Memory B cell (primary cell): ENCODE results near the gene GPR156.
"Not testable (repeated sequence)": the region's sequence is repeated elsewhere in the genome, so short reads cannot be mapped to it uniquely, and the experiment has no call there.

ENCODE experiments used
- ATAC-seq: fragments of 150-1000 bp; cut with Tn5 transposase; 2 replicates; pipeline ENCODE4 v1.10.0; 2021; ENCODE audit warnings: low read depth, mild to moderate bottlenecking, moderate library complexity
- DNase-seq, 2 donors: peaks; one replicate each; pipeline ENCODE4 v3.0.0; 2022; ENCODE audit warnings: low spot score in 2 of 2
- H3K27ac Mint-ChIP-seq: one replicate; pipeline ENCODE4 v1.8.0; 2022; ENCODE audit warnings: mild to moderate bottlenecking, moderate library complexity, mixed read lengths
- H3K27me3 Mint-ChIP-seq: one replicate; pipeline ENCODE4 v1.8.0; 2022; ENCODE audit warnings: mixed read lengths
- H3K36me3 Mint-ChIP-seq: one replicate; pipeline ENCODE4 v1.8.0; 2022; ENCODE audit warnings: mild to moderate bottlenecking, mixed read lengths
- H3K4me1 Mint-ChIP-seq: one replicate; pipeline ENCODE4 v1.8.0; 2022; ENCODE audit warnings: mixed read lengths
- H3K4me3 Mint-ChIP-seq: one replicate; pipeline ENCODE4 v1.8.0; 2022; ENCODE audit warnings: mild to moderate bottlenecking, moderate library complexity, mixed read lengths
- H3K9me3 Mint-ChIP-seq: one replicate; pipeline ENCODE4 v1.8.0; 2022; ENCODE audit warnings: mixed read lengths

Gene GPR156

DNA sequence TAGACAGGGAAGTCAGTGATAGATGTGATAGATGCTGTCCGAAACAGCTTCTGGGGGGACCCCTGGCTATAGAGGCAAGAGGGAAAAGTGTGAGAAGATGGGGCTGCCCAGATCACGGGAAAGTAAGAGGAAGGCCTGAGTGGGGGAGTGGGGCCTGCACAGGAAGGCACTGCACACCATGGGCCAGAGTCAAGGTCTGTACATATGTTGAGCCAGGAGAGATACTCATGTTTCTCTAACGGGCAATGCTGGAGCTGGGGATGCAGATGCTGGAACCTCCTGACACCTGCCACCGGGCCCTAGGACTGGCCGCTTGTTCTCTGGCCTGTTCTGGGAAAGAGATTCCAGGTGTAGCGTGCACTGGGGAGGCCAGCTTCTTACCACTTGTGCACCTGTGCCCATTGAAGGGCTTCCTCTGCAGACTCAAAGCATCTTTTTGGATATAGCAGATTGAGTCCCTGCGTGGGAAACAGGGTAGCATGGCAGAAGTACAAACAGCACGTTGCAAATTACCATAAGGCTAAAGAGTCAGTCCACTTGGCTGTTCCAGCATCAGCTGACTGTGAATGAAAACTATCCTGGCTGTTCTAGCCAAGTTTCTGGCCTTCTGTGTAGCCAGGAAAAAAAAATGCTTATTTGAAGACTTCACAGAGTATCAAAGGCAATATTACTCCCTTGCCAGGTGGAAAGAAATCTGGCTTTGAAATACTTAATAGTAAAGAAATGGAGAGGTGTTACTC, 113.7 kb downstream of the GPR156 start:
- no peak for ATAC-seq
- no peak overlapping the region for H3K27ac Mint-ChIP-seq
- no peak for DNase-seq
- no peaks in the 10 kb centered on the region for H3K36me3 Mint-ChIP-seq
- no peaks in the 10 kb centered on the region for H3K9me3 Mint-ChIP-seq
- H3K27me3 Mint-ChIP-seq, result no peaks in the 10 kb centered on the region
- H3K4me1 Mint-ChIP-seq, result no peaks in the 10 kb centered on the region
- H3K4me3 Mint-ChIP-seq, result no peak overlapping the region

DNA sequence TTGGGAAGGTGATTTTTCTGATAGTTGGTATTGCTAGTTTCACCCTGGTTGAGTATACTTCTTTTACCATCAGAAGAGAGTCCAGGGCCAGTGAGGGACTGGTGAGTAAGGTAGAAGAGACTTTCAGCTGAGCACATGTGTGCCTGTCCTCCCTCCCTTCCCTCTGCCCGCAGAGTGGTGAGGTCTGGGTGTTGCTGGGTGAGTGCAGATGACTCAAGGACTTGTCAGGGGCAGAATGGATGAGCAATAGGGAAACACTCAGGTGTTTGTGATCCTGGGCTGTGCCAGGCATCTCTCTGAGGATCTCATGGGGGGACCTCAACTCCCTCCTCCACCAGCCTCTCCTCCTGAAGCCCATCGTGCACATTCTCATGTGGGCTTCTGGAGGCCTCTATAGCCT, 114.8 kb downstream of the GPR156 start:
- H3K9me3 Mint-ChIP-seq, result no peaks in the 10 kb centered on the region
- H3K27ac Mint-ChIP-seq, result no peak overlapping the region
- DNase-seq (no peak), ATAC-seq (no peak)
- H3K27me3 Mint-ChIP-seq, result no peaks in the 10 kb centered on the region
- H3K36me3 Mint-ChIP-seq, result no peaks in the 10 kb centered on the region
- no peaks in the 10 kb centered on the region for H3K4me1 Mint-ChIP-seq
- no peak overlapping the region for H3K4me3 Mint-ChIP-seq

DNA sequence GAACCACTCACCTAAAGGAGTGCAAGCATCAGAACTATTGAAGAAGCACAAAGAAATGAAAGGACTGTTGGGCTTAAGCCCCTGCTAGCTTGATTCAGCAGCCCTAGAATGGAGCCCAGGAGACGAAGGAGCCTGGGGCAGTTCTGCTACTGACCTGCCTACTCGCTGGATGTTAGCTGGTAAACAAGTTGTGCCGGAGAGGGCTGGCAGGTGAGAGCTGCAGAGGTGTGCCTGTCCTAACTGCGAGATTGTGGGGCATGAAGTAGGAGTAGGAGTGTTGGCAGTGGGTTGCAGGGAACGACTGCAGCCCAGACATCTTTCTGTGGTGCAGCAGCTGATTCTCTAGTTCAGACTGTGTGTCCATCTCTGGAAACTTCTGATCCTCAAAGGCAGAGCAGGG, 115.6 kb downstream of the GPR156 start:
- no peak for DNase-seq
- Mint-ChIP-seq H3K9me3 (no peaks in the 10 kb centered on the region), H3K27me3 (no peaks in the 10 kb centered on the region), H3K36me3 (no peaks in the 10 kb centered on the region), H3K4me3 (no peak overlapping the region), H3K27ac (no peak overlapping the region), H3K4me1 (no peaks in the 10 kb centered on the region)
- ATAC-seq, result no peak

DNA sequence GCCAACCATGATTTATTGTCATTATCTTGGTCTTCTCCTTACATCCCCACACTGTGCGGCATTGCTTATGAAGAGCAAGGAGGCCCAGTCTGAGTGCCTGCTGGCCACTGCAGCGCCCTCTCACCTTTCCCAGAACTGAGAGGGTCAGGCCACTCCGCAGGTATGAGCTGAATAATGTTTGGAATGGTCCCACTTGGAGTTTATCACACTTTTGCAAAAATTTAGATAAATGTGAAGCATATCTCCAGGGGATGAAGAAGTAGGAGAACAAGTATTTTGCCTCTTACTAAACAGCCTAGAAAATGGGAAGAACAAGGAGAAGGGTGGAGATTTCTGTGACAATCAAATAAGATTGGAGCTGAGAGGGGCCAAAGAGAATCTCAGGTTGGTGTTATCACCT, 116.4 kb downstream of the GPR156 start:
- H3K27me3 Mint-ChIP-seq, result no peaks in the 10 kb centered on the region

DNA sequence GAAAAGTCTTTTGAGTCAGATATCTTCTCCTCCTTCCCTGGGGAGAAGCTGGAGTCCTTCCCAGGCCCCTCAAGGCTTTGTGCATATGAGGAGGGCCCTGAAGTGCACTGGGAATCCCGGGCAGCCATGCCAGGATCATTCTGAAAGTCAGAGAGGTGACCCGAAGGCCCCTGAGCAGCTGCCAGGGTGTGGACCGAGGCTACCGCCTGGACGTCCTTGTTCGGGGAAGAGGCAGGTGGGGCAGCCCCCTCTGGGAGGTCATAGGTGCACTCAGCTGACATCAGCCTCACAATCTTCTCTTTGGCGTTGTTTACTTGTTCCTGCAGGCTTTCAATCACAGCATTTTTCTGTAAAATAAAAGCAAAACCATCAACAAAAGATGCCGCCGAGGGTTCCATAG, 117.0 kb downstream of the GPR156 start:
- Mint-ChIP-seq H3K4me1 (no peaks in the 10 kb centered on the region), H3K9me3 (no peaks in the 10 kb centered on the region), H3K4me3 (no peak overlapping the region), H3K36me3 (no peaks in the 10 kb centered on the region), H3K27ac (no peak overlapping the region), H3K27me3 (no peaks in the 10 kb centered on the region)
- ATAC-seq (no peak), DNase-seq (no peak)

More for the DNA sequence above, 116.4 kb downstream of the GPR156 start:
- Mint-ChIP-seq H3K4me3 (no peak overlapping the region), H3K36me3 (no peaks in the 10 kb centered on the region), H3K27ac (no peak overlapping the region), H3K9me3 (no peaks in the 10 kb centered on the region), H3K4me1 (no peaks in the 10 kb centered on the region)
- no peak for DNase-seq
- ATAC-seq, result no peak

DNA sequence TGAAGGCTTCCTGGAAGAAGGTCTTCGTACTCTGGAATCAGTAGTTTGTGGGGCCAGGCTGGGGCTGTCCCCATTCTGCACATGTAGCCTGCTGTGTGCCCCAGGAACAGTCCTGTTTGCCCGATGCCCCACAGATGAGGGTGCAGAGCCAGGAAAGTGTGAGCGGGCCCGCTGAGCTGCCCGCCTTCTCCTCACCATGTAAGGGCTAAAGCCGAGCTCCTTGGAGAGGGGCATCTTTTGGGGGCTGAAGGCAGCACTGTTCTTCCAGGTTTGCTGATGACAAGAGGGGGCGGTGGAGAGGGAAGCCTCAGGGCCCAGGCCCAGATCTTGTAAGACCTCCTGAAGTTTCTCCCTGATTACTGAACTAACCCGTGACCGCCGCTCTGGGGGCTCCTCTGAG, 117.5 kb downstream of the GPR156 start:
- no peaks in the 10 kb centered on the region for H3K36me3 Mint-ChIP-seq
- no peaks in the 10 kb centered on the region for H3K9me3 Mint-ChIP-seq
- no peak for ATAC-seq
- no peaks in the 10 kb centered on the region for H3K27me3 Mint-ChIP-seq
- DNase-seq, result no peak
- no peak overlapping the region for H3K4me3 Mint-ChIP-seq
- H3K27ac Mint-ChIP-seq, result no peak overlapping the region
- no peaks in the 10 kb centered on the region for H3K4me1 Mint-ChIP-seq

DNA sequence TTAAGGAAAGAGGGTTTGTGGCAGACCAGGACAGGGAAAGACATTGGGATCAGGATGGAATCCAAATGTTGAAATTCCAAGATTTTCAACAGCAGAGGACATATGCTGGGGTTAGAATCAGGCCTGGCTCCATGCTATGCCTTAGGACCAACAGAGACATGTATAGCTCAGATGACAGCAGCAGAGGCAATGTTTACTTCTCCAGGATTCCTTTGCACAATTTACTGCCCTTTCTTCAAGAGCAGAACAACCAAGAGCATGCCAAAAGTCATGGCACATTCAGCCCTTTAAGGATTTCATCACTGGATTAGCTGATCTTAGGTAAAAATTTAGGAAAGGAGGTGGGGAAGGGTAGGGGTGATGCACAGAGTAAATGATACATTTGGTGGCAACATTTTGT, 121.2 kb downstream of the GPR156 start:
- H3K4me1 Mint-ChIP-seq, result peaks cover 4% of the 10 kb centered on the region
- no peaks in the 10 kb centered on the region for H3K36me3 Mint-ChIP-seq
- H3K27me3 Mint-ChIP-seq, result peaks cover 1% of the 10 kb centered on the region
- no peak for ATAC-seq
- no peak overlapping the region for H3K4me3 Mint-ChIP-seq
- peaks cover 3% of the 10 kb centered on the region for H3K9me3 Mint-ChIP-seq
- H3K27ac Mint-ChIP-seq, result no peak overlapping the region
- DNase-seq, result no peak

DNA sequence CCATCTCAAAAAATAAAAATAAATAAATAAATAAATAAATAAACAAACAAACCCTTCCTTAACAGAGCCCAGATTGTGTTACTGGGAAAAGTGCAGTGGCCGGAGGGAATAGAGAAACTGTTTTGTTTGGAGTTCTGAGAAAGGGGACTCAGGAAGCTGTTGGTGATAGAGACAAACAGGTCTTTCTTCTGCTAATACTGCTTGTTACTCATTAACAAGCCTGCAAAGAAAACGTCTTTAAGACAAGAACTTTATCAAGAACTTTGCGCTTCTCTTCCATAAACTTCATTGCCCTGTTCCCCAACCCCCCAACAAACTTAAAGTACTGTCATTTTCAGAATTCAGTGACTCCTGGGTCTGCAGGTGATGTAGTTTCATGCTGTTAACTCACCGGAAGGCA, 122.0 kb downstream of the GPR156 start:
- Mint-ChIP-seq H3K4me3 (no peak overlapping the region), H3K27ac (no peak overlapping the region), H3K36me3 (no peaks in the 10 kb centered on the region), H3K4me1 (peaks cover 4% of the 10 kb centered on the region), H3K27me3 (peaks cover 1% of the 10 kb centered on the region), H3K9me3 (peaks cover 3% of the 10 kb centered on the region)
- ATAC-seq, result no peak
- no peak for DNase-seq

DNA sequence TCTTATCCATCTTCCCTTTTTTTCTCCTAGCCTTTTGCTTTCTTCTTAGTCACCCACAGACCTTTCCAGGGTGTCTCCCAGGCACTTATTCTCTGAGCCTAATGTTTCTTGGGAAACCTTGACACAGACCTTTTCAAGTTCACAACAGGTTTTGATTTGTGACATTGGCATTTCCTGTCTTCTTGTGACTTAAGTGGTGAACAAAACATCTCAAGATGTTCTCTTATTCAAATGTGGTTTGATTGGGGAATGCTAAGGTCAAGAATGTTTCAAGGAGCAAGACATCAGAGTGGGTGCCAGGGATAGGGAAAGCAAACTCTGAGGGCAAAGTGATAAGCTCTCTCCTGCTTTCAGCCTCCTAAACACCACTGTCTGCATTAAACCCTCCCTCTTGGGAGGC, 122.6 kb downstream of the GPR156 start:
- DNase-seq, result no peak
- H3K27ac Mint-ChIP-seq, result no peak overlapping the region

DNA sequence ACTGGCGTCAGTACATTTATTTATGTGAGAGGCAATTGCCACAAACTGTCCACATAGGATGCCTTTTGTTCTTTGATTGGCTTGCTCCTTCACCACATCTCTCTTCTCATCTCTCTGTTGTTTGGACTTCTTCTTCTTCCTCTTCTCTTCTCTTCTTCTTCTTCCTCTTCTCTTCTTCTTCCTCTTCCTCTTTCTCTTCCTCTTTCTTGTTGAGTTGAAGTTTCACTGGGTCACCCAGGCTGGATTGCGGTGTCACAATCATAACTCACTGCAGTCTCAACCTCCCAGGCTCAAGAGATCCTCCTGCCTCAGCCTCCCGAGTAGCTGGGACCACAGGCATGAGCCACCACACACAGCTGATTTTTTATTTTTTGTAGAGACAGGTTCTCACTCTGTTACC, 123.1 kb downstream of the GPR156 start:
- H3K27ac Mint-ChIP-seq, result no peak overlapping the region
- H3K36me3 Mint-ChIP-seq, result no peaks in the 10 kb centered on the region
- peaks cover 4% of the 10 kb centered on the region for H3K4me1 Mint-ChIP-seq
- H3K9me3 Mint-ChIP-seq, result peaks cover 3% of the 10 kb centered on the region
- ATAC-seq (no peak), DNase-seq (no peak)
- peaks cover 1% of the 10 kb centered on the region for H3K27me3 Mint-ChIP-seq
- no peak overlapping the region for H3K4me3 Mint-ChIP-seq

More for the DNA sequence above, 122.6 kb downstream of the GPR156 start:
- Mint-ChIP-seq H3K4me3 (no peak overlapping the region), H3K4me1 (peaks cover 4% of the 10 kb centered on the region), H3K36me3 (no peaks in the 10 kb centered on the region), H3K27me3 (peaks cover 1% of the 10 kb centered on the region), H3K9me3 (peaks cover 3% of the 10 kb centered on the region)
- no peak for ATAC-seq

DNA sequence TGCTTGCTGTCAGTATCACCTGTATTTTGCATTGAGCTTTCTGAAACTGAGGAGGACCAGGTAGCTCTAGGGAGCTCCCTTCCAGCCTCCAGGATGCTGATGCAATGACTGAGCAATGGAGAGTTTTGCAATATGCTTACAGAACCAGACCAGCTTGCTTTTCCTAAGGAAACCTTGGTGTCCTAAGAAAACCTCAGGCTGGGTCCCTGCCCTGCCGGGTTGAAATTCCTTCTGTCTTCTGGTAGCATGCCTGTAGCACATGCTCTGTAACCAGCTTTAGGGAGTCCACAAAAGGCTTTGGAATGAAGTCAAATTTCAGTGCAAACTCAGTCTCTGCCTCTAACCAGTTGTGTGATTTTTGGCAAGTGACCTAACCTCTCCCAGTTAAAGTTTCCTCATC, 125.0 kb downstream of the GPR156 start:
- DNase-seq (no peak), ATAC-seq (no peak)
- Mint-ChIP-seq H3K4me1 (peaks cover 4% of the 10 kb centered on the region), H3K9me3 (peaks cover 13% of the 10 kb centered on the region), H3K27ac (no peak overlapping the region), H3K4me3 (no peak overlapping the region), H3K36me3 (peaks cover 8% of the 10 kb centered on the region), H3K27me3 (peaks cover 1% of the 10 kb centered on the region)

DNA sequence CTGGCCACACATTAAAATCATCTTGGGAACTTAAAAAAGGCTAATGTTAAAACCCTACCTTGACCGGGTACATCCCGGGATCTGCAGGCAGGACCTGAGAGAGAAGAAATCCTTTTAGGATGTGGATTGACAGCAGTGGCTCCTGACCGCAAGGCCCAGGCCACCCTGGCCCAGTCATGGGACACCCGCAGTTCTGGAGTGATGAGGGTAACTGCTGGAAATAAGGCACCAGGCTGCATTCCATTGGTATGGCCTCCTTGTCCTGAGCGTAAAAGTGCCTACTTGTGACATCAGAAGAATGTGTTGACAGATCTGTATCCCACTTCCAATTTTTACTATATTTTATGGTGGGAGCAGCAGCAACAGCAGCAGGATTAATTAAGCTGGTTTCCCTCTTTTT, 127.3 kb downstream of the GPR156 start:
- Mint-ChIP-seq H3K4me1 (peaks cover 4% of the 10 kb centered on the region), H3K27me3 (peaks cover 1% of the 10 kb centered on the region), H3K36me3 (peaks cover 11% of the 10 kb centered on the region), H3K9me3 (peaks cover 16% of the 10 kb centered on the region), H3K27ac (no peak overlapping the region), H3K4me3 (no peak overlapping the region)
- ATAC-seq (no peak), DNase-seq (no peak)

DNA sequence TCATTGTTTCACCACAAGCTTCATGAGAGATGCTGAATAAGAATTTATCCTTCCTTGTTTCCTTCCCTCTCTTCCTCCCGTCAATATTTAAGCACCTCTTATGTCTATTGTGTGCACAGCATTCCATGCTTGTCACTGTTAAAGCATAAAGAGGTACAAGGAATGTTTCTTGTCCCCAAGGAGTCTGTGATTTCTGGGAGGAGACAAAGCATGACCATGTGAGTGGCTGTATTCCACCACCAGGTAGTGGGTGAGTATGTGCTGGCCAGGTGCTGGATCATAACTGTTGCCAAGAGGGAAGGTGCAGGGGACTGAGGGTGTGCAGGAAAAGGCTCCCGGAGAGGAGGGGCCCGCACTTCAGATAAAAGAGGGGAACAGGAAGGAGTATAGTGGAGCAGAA, 127.9 kb downstream of the GPR156 start:
- no peak for DNase-seq
- Mint-ChIP-seq H3K4me3 (no peak overlapping the region), H3K9me3 (peaks cover 15% of the 10 kb centered on the region), H3K4me1 (peaks cover 4% of the 10 kb centered on the region), H3K36me3 (peaks cover 11% of the 10 kb centered on the region), H3K27me3 (peaks cover 1% of the 10 kb centered on the region), H3K27ac (no peak overlapping the region)
- ATAC-seq, result no peak

DNA sequence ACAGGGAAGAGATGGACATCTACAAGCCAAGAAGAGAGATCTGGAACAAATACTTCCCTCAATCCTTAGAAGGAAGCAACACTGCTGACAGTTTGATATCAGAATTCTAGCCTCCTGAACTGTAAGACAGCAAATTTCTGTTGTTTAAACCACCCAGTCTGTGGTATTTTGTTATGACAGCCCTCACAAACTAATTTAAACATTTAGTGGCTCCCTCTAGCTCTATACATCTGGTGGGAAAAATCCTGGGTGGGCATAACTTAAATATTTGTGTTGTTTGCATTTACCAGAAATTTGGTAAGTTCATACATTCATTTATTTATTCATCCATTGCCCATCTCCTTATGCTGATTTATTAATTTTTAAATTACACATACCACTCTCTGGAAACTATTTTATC, 128.3 kb downstream of the GPR156 start:
- peaks cover 11% of the 10 kb centered on the region for H3K36me3 Mint-ChIP-seq

DNA sequence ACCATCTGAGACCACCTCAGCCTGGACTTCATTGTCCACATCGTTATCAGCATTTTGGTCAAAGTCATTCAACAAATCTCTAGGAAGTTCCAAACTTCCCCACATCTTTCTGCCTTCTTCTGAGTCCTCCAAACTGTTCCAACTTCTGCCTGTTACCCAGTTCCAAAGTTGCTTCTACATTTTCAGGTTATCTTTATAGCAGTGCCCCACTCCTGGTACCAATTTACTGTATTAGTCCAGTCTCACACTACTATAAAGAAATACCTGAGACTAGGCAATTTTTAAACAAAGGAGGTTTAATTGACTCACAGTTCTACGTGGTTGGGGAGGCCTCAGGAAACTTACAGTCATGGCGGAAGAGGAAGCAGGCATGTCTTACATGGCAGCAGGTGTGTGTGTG, 129.3 kb downstream of the GPR156 start:
- Mint-ChIP-seq H3K9me3 (peaks cover 13% of the 10 kb centered on the region), H3K36me3 (peaks cover 11% of the 10 kb centered on the region)
- H3K27ac Mint-ChIP-seq, H3K4me3 Mint-ChIP-seq, DNase-seq, H3K27me3 Mint-ChIP-seq, H3K4me1 Mint-ChIP-seq, ATAC-seq: not testable (repeated sequence)

More for the DNA sequence above, 128.3 kb downstream of the GPR156 start:
- DNase-seq, result no peak
- no peak overlapping the region for H3K4me3 Mint-ChIP-seq
- ATAC-seq, result no peak
- peaks cover 13% of the 10 kb centered on the region for H3K9me3 Mint-ChIP-seq
- H3K27me3 Mint-ChIP-seq, result peaks cover 1% of the 10 kb centered on the region
- H3K27ac Mint-ChIP-seq, result no peak overlapping the region
- H3K4me1 Mint-ChIP-seq, result peaks cover under 1% of the 10 kb centered on the region
